ENCODE data around the gene AFF4.
"Not testable (repeated sequence)": the region's sequence is repeated elsewhere in the genome, so short reads cannot be mapped to it uniquely, and the experiment has no call there.

The AFF4 gene

GRCh38 chr5:132952829-132953228 is 10.6 kb downstream of the AFF4 start:
- no peak for DNase-seq

GRCh38 chr5:132951897-132952296 is 11.5 kb downstream of the AFF4 start:
- no peak for DNase-seq

- DNase-seq: no peak
Measured at GRCh38 chr5:132949136-132949535, 14.3 kb downstream of the AFF4 start.

- DNase-seq: no peak
Measured at GRCh38 chr5:132947671-132948070, 15.8 kb downstream of the AFF4 start.

- not testable (repeated sequence) for DNase-seq
Measured at GRCh38 chr5:132945315-132945714, 18.1 kb downstream of the AFF4 start.

GRCh38 chr5:132943362-132944022 is 19.9 kb downstream of the AFF4 start:
- DNase-seq: no peak

GRCh38 chr5:132941331-132941730 is 22.1 kb downstream of the AFF4 start:
- no peak for DNase-seq

- DNase-seq: no peak
Measured at GRCh38 chr5:132928062-132928407, 35.4 kb downstream of the AFF4 start.

- DNase-seq: no peak
Measured at GRCh38 chr5:132927355-132928061, 35.9 kb downstream of the AFF4 start.

- DNase-seq: no peak
Measured at GRCh38 chr5:132926437-132926836, 37.0 kb downstream of the AFF4 start.

- no peak for DNase-seq
Measured at GRCh38 chr5:132916086-132916485, 47.3 kb downstream of the AFF4 start.

- no peak for DNase-seq
Measured at GRCh38 chr5:132915681-132916080, 47.8 kb downstream of the AFF4 start.

- DNase-seq: no peak
Measured at GRCh38 chr5:132909702-132910101, 53.7 kb downstream of the AFF4 start.

- DNase-seq: no peak
Measured at GRCh38 chr5:132907161-132907560, 56.3 kb downstream of the AFF4 start.

GRCh38 chr5:132905938-132906337 is 57.5 kb downstream of the AFF4 start:
- no peak for DNase-seq

GRCh38 chr5:132901730-132902129 is 61.7 kb downstream of the AFF4 start:
- DNase-seq: no peak

- no peak for DNase-seq
Measured at GRCh38 chr5:132901036-132901435, 62.4 kb downstream of the AFF4 start.

GRCh38 chr5:132898094-132898493 is 65.3 kb downstream of the AFF4 start:
- no peak for DNase-seq

GRCh38 chr5:132896685-132897084 is 66.7 kb downstream of the AFF4 start:
- no peak for DNase-seq

- DNase-seq: no peak
Measured at GRCh38 chr5:132895719-132896305, 67.6 kb downstream of the AFF4 start.

- DNase-seq: no peak
Measured at GRCh38 chr5:132890817-132891216, 72.6 kb downstream of the AFF4 start.

GRCh38 chr5:132889501-132889900 is 73.9 kb downstream of the AFF4 start:
- DNase-seq: no peak

GRCh38 chr5:132887283-132887682 is 76.2 kb downstream of the AFF4 start:
- no peak for DNase-seq

- DNase-seq: no peak
Measured at GRCh38 chr5:132886064-132886823, 77.2 kb downstream of the AFF4 start.
